ENCODE data around the gene SLC22A23.
"Not testable (repeated sequence)": the region's sequence is repeated elsewhere in the genome, so short reads cannot be mapped to it uniquely, and the experiment has no call there.

SLC22A23 gene

GRCh38 chr6:3385660-3386151 lies 71.1 kb downstream of the SLC22A23 start:
- Histone ChIP-seq H3K36me3 (ENCODE audit: control insufficient read depth, insufficient read depth, low read length) (no peaks in the 10 kb centered on the region), H3K4me3 (replicated peaks; ENCODE audit: low read depth, low read length) (no peak overlapping the region), H3K27me3 (replicated peaks; ENCODE audit: control insufficient read depth, insufficient read depth, low read length) (no peaks in the 10 kb centered on the region; the same call in 1 of the 2 replicates)
- no peak for TF ChIP-seq CTCF (IDR thresholded peaks at IDR 0.05; ENCODE audit: insufficient read depth, low read length, poor library complexity, severe bottlenecking)
- no peak for DNase-seq (ENCODE audit: extremely low read depth, insufficient read length)

- not testable (repeated sequence) for H3K27me3 ChIP-seq (replicated peaks; ENCODE audit: control insufficient read depth, insufficient read depth, low read length)
Measured at GRCh38 chr6:3385181-3385580, 71.7 kb downstream of the SLC22A23 start.

GRCh38 chr6:3384241-3385143 lies 72.4 kb downstream of the SLC22A23 start:
- no peak for DNase-seq (ENCODE audit: extremely low read depth, insufficient read length)
- Histone ChIP-seq H3K27me3 (replicated peaks; ENCODE audit: control insufficient read depth, insufficient read depth, low read length) (no peaks in the 10 kb centered on the region; the same call in 1 of the 2 replicates), H3K4me3 (replicated peaks; ENCODE audit: low read depth, low read length) (no peak overlapping the region), H3K36me3 (ENCODE audit: control insufficient read depth, insufficient read depth, low read length) (no peaks in the 10 kb centered on the region)
- no peak for TF ChIP-seq CTCF (IDR thresholded peaks at IDR 0.05; ENCODE audit: insufficient read depth, low read length, poor library complexity, severe bottlenecking)

More at GRCh38 chr6:3385181-3385580, 71.7 kb downstream of the SLC22A23 start:
- H3K36me3 ChIP-seq (ENCODE audit: control insufficient read depth, insufficient read depth, low read length); DNase-seq (ENCODE audit: extremely low read depth, insufficient read length); H3K4me3 ChIP-seq (replicated peaks; ENCODE audit: low read depth, low read length): not testable (repeated sequence)

GRCh38 chr6:3383525-3383924 lies 73.3 kb downstream of the SLC22A23 start:
- TF ChIP-seq CTCF (IDR thresholded peaks at IDR 0.05; ENCODE audit: insufficient read depth, low read length, poor library complexity, severe bottlenecking) = no peak
- Histone ChIP-seq H3K27me3 (replicated peaks; ENCODE audit: control insufficient read depth, insufficient read depth, low read length) (no peaks in the 10 kb centered on the region; the same call in 1 of the 2 replicates), H3K4me3 (replicated peaks; ENCODE audit: low read depth, low read length) (no peak overlapping the region), H3K36me3 (ENCODE audit: control insufficient read depth, insufficient read depth, low read length) (no peaks in the 10 kb centered on the region)
- peak; percentile 78 for DNase-seq (ENCODE audit: extremely low read depth, insufficient read length)

GRCh38 chr6:3382326-3383279 lies 74.2 kb downstream of the SLC22A23 start:
- DNase-seq (ENCODE audit: extremely low read depth, insufficient read length) = no peak
- Histone ChIP-seq H3K4me3 (replicated peaks; ENCODE audit: low read depth, low read length) (no peak overlapping the region), H3K27me3 (replicated peaks; ENCODE audit: control insufficient read depth, insufficient read depth, low read length) (no peaks in the 10 kb centered on the region; the same call in 1 of the 2 replicates), H3K36me3 (ENCODE audit: control insufficient read depth, insufficient read depth, low read length) (no peaks in the 10 kb centered on the region)
- no peak for TF ChIP-seq CTCF (IDR thresholded peaks at IDR 0.05; ENCODE audit: insufficient read depth, low read length, poor library complexity, severe bottlenecking)
